Neural progenitor cell (in vitro differentiated cells): Measurements from ENCODE around the gene LRP3.
A peak's percentile ranks its signal among the peaks of the same experiment; 100 is the strongest.

ENCODE experiments used
- CTCF ChIP-seq: fragments of 200-600 bp; sonication (generic); IDR thresholded peaks from 2 replicates; pipeline ENCODE4 v1.5.1; 2017; ENCODE audit warnings: antibody characterized with exemption, mild to moderate bottlenecking
- EZH2 ChIP-seq: fragments of 200-600 bp; sonication (generic); IDR thresholded peaks from 2 replicates; pipeline ENCODE4 v1.6.1; 2017; ENCODE audit warnings: antibody characterized with exemption, mild to moderate bottlenecking, moderate library complexity
- EZH2phosphoT487 ChIP-seq: fragments of 200-600 bp; sonication (generic); IDR thresholded peaks from 2 replicates; pipeline ENCODE4 v1.6.1; 2017; ENCODE audit warnings: antibody characterized with exemption

- peak; percentile 54 for TF ChIP-seq CTCF
- no peak for TF ChIP-seq EZH2
- no peak for TF ChIP-seq EZH2phosphoT487
Measured at GRCh38 chr19:33245948-33246708, 52.0 kb downstream of the LRP3 start.
